MM.1S (cell line): ENCODE measurements around the gene EIF4E1B.

Source experiments
- EZH2 ChIP-seq: fragments of 300-600 bp; sonication (generic); optimal IDR thresholded peaks from 2 replicates; pipeline ENCODE3; 2017; ENCODE audit warnings: low read depth, mild to moderate bottlenecking, antibody characterized with exemption, low read length, mixed read lengths
- EZH2phosphoT487 ChIP-seq: fragments of 300-600 bp; sonication (generic); IDR thresholded peaks from 2 replicates; pipeline ENCODE4 v1.6.1; 2018; ENCODE audit warnings: antibody characterized with exemption, low read length
- TF ChIP-seq, protein P1 (sequence below): fragments of 300-600 bp; sonication (generic); IDR thresholded peaks from 2 replicates; pipeline ENCODE4 v1.5.1; 2016; ENCODE audit warnings: antibody characterized with exemption, low read length, mixed read lengths

- TF ChIP-seq EZH2phosphoT487 = no peak
- TF ChIP-seq, protein P1, sequence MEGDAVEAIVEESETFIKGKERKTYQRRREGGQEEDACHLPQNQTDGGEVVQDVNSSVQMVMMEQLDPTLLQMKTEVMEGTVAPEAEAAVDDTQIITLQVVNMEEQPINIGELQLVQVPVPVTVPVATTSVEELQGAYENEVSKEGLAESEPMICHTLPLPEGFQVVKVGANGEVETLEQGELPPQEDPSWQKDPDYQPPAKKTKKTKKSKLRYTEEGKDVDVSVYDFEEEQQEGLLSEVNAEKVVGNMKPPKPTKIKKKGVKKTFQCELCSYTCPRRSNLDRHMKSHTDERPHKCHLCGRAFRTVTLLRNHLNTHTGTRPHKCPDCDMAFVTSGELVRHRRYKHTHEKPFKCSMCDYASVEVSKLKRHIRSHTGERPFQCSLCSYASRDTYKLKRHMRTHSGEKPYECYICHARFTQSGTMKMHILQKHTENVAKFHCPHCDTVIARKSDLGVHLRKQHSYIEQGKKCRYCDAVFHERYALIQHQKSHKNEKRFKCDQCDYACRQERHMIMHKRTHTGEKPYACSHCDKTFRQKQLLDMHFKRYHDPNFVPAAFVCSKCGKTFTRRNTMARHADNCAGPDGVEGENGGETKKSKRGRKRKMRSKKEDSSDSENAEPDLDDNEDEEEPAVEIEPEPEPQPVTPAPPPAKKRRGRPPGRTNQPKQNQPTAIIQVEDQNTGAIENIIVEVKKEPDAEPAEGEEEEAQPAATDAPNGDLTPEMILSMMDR = no peak
- TF ChIP-seq EZH2 = no peak
Observed at GRCh38 chr5:176694631-176695030, 64.2 kb downstream of the EIF4E1B start.
